GM19467 (cell line): ENCODE measurements around the gene IFI16.

Experiments
- ATAC-seq: cut with Tn5 transposase; IDR thresholded peaks from one replicate; pipeline ENCODE4 v1.9.1; 2021; ENCODE audit warnings: mild to moderate bottlenecking, moderate library complexity; ENCODE audit not compliant: unreplicated experiment

Gene IFI16

DNA sequence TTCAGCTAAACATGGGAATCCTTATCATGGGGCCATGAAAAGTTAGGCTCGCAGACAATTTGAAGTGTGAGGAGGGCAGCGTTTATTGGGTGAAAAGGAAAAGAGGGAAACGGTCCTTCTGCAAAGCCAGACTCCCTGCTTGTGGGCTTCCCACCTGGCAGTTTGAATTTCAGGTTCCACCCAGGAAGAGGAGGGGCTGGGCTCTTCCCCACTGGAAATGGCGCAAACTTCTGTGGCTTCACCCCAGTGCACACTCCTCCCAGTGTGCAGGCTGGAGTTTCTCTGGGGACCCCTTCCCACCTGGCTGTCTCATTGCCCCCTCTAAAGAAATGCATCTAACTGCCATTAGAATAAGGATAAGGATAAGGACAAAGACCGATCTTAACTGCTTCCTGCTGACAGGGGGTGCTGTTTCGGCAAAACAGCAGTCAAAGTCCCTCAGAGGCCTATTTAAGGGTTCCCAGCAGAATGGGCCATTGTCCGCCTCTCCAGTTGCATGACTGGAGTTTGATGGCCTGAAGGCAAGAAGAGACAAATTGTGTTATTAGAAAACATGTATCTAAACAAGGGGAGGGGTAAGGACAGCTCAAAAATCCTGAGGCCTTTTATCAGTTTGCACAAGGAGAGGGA, 46.5 kb downstream of the IFI16 start:
- no peak for ATAC-seq

- ATAC-seq: no peak
Observed at GRCh38 chr1:159058751-159059150, 49.0 kb downstream of the IFI16 start.

DNA sequence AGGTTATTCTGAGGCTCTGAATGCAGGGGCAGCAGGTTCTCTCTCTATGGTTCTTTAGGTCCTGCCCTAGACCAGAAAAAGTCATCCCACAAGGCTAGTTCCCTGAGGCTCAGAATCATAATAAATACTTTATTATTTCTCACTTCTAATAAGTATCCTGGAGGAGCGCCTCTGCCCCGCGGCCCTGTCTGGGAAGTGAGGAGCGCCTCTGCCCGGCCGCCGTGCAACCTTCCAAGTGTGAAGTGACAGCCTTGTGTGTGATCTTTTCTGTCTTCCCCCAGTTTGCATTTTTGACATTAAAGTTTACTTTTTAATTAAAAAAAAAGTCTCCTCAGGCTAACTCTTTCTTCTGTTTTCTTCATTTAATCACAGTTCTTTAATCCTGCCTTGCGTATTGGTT, 55.4 kb downstream of the IFI16 start:
- no peak for ATAC-seq

- ATAC-seq: no peak
Observed at GRCh38 chr1:159066108-159066507, 56.4 kb downstream of the IFI16 start.

DNA sequence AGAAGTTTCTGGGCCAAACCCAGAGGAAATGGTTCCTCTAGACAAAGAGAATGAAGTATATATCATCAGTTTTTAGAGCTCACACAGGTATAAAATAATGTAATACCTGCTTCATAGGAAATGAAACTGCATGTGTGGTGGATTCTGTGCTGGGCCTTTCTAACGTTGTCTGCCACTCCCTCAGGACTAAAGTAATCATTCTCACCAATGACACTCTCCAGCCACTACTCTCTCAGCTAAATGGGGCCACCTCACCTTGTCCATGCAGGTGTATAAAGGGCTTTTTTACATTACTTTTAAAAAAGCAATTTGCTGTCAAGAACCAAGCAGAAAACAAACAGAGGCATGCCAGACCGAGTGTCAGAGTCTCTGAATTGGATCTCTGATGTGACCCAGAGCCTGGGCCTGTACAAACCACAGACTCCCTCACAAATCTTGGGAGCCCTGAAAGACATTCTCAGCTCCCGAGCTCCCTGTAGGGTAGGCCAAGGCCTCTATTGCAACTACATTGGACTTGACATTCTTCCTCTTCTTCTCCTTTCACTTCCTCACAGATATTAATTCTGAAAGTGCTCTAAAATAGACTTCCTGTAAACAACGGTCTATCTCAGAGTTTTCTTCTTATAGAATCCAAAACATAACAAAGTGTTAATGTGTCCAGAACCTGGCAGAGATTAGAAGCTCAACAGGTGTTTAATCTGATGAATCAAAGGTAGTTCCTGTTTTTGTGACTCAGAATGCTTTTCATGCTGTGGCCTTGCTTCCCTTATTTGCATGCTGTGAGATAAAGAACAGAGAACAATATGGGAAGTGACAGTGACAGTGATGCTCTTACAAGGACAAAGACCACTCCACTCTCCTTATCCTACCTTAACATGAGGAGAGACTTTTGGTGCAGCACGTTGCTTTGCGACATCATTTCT, 58.3 kb downstream of the IFI16 start:
- peak; percentile 91 for ATAC-seq

GRCh38 chr1:159068886-159069285, 59.2 kb downstream of the IFI16 start:
- no peak for ATAC-seq

DNA sequence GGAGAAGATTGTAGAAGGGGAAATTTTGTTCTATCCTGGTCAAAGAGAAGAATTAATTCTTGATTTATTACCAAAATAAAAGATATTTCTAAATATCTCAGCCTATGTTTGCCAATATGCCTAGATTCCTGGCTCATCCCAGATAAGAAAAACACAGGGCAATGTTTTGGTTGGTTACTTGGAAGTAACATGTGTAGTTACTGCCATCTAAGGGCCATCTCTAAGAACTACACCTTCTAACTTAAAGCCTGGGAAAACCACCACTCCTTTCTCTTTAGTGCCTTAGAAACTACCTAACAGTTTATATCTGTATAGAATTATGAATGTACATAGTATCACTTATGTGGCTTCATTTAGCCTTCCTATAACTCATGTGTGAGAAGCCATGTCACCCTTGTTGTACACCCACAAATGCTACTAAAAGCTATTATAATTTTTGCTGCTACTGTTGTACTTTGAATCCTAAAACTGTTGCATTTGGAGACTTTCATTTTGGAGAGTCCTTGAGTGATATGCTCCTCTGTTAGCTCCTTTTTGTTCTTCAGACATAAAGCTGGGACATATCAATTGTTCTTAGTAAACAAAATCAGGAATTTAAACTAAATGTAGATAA, 62.4 kb downstream of the IFI16 start:
- ATAC-seq: no peak

DNA sequence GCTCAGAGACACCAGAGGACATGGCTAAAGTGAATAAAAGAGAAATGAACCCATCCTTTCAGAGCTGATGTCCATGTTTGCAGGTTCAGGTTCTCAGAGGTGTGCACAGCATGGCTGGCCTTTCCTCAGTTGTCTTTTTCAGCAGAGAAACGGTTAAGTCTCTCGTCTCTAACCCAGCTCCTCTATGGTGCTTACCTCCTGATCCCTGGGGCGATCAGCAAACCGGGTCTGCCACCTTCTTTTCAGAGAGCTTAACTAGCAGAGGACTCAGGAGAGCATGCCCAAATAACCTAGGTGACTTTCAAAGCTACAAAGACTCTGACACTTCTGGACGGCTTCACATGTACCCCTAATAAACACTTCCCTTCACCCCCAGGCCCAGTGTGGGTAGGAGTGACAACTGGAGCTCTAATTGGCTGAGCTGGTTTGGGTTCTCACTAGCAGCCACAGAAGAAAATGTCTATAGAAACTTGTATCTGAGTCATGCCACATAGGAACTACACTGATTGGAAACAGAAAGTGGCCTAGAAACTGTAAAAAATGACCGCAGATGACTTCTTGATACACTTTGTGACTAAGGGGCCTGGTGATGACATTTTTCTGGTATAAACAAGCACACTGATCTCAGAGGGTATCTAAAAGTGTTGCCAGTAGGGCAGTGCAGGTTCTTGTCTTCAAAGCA, 66.9 kb downstream of the IFI16 start, which contains the start of gene AIM2:
AIM2 (minus strand) TSS at position 329 of the 682 bp plus-strand sequence. CDS start 3,267 bp downstream, outside the sequence.
- ATAC-seq: peak; percentile 76

DNA sequence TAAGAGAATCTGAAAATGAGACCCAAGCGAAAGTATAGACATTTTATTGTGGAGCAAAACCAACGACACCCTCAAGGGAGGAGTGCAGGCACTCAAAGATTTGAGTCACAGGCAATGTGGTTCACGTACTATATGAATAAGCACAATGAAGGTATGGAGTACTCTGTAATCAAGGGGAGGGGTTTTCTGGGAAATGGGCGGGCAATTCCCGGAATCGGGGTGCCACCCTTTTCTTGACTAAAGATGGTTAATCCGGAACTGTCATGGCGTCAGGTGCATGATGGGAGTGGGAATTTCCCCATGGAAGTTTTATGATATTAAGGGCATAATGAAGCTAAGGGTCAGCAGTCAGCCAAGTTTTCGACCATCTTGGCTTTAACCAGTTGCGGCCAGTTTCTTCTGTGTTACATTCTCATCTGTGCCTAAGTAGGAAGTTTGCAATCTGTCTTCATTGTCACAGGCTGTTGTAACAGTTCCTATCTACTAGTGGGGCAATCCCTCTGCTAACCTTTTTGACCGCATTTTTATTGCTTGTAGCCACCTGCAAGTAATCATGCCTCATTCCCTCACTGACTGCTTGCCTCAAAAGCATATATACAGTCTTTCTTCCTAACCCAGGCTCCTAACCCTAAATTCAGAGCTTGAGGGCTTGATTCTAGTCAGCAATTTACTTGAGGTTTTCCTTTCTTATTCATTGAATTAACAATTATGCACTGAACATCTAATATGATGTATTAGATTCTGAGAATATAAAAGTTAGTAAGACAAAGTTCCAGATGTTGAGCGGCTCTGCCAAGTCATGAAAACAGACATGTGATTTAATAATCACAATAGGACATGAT, 67.6 kb downstream of the IFI16 start:
- peak; percentile 48 for ATAC-seq

- ATAC-seq: no peak
Observed at GRCh38 chr1:159079525-159079924, 69.8 kb downstream of the IFI16 start.

DNA sequence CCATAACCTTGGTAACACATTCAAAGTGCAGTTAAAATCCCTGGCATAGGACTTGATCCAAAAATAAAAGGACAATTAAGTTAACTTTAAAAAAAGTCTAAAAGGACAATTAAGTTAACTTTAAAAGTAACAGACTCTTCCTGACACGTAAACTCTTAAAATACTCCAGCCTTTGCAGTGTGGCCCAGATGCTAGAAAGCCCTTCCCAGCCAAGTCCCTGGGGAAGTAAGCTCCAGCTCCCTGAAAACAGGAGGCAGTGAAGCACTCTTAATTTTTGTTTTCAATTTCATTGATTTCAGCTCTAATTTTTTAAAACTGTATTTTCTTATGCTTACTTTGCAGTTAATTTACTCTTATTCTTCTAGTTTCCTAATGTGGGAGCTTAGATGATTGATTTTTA, 71.9 kb downstream of the IFI16 start:
- no peak for ATAC-seq

GRCh38 chr1:159083013-159083412, 73.3 kb downstream of the IFI16 start:
- no peak for ATAC-seq

DNA sequence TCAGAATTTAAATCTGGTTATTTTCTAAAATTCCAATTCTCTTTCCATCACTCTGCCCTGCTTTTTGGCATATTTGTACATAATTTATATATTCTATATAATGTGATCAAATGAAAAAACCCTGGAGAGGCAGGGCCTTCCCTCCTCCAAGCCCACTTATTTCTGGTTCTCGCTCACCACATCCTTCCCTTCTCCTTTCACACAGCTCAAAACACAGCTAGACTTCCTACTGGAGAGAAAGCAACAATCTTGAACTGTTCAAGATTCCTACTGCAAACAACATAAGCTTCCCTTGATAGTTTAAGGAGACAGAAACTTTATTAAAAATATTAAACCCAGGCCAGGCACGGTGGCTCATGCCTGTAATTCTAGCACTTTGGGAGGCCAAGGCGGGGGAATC, 74.4 kb downstream of the IFI16 start:
- no peak for ATAC-seq

DNA sequence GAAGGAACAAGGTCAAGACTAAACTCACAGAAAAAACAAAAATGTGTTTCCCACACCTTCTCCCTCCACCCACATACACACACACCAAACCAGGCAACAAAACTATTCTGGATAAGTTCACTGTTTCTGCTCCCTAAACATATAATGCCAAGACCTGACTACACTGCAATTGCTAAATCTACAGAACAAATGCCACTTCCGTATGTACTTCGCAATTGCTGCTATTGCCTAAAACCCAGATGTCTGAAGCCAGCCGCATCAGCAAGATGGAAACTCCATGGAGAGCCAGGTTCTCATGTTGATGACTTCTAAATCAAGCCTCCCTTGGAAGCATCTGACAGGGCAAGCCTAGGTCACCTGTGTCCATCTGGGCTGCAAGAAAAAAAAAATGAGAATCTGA, 75.2 kb downstream of the IFI16 start:
- ATAC-seq: no peak

DNA sequence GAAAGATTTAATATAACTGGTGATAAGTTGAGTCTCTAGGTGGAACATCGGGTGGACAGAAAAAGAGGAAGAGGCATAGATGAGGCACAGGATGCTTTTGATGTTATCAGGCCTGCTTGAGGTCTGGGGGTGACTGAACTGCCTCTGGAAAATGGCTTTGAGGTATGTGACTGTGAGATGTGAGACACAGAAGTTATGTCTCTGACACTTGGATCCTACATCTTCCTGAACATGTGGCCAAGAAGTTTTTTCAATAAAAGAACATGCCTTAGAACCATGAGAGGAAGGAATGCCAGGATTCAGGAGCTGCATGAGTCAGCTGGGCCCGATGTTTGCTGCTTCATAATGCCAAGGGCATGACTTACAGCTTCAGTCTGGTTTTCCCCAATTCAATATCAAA, 78.3 kb downstream of the IFI16 start:
- no peak for ATAC-seq

- no peak for ATAC-seq
Observed at GRCh38 chr1:159088546-159089183, 79.0 kb downstream of the IFI16 start.

DNA sequence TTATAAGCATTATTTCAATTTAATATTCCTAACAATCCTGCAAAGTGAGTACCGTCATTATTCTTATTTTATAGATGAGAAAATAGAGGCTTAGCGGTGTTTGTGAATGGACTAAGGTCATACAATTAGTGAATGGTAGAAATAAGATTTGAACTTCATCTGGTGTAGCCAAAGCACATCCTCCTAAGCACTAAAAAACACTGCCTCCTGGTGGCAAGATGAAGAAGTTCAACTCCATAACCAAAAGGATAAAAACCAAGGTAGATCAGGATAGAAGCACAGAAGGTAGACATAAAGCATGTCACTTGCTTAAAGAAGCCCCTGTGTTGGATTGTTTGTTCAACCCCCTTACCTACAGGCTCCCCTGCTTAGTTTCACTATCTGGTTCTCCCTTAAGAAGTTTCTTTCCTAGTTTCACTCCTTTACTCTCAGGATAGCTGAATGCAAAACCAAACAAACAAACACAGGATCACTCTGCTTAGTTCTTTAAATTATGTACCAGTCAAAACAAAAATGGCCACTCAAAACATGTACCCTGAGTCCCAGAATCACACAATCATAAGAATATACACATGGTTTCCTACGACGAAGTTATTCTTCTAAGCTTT, 79.6 kb downstream of the IFI16 start:
- ATAC-seq: no peak

DNA sequence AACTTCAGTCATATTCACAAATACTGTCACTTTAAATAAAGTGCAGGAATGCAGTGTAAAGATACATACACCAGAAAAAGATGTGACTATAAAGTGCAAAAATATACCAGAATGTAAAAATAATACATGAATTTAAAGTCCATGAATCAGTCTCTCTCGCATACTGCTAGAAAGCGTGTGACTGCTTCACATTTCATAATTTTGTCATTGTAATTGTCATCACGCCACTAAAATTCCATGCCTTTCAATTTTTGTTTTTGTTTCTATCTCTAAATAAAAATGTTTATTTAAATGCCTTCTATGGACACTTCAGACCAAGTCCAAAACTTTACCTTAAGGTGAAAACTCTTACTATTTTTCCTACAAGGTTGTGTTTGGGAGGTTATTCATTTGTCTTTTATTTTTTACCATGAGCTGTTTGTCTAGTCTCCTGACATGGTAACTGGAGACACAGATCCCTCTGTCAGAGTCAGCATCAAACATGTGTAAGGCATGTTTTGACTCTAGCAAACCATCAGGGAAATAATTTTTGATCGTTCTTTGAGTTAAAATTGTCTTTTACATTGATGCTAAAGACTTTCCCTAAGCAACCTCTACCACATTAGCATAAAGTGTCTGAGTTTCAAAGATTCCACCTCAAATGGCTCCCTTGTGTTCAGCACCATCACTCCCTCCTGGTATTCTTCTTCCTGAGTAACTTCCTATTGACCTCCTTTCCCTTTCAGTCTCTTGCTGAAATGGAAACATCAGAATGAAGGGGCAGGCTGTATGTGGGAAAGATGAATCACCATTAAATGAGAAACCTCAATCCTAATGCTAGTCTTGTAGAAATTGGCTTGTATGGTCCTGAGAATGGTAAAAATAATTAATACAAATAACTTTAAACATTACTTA, 80.8 kb downstream of the IFI16 start:
- ATAC-seq: no peak
